Cardiac ventricle fibroblast (primary cell): ENCODE measurements around the gene DAGLB. TPM values are rescaled to one million over a fixed set of nuclear protein-coding genes. Genes with fewer than 3 reads are reported as not detected.

Experiments
- total RNA-seq: library from RNA; depleted of rRNA; stranded (reverse); fragments of >200 nt; gene quantifications from 2 replicates; pipeline ENCODE4 v1.2.3, GENCODE V29; 2015

Gene DAGLB, protein sequence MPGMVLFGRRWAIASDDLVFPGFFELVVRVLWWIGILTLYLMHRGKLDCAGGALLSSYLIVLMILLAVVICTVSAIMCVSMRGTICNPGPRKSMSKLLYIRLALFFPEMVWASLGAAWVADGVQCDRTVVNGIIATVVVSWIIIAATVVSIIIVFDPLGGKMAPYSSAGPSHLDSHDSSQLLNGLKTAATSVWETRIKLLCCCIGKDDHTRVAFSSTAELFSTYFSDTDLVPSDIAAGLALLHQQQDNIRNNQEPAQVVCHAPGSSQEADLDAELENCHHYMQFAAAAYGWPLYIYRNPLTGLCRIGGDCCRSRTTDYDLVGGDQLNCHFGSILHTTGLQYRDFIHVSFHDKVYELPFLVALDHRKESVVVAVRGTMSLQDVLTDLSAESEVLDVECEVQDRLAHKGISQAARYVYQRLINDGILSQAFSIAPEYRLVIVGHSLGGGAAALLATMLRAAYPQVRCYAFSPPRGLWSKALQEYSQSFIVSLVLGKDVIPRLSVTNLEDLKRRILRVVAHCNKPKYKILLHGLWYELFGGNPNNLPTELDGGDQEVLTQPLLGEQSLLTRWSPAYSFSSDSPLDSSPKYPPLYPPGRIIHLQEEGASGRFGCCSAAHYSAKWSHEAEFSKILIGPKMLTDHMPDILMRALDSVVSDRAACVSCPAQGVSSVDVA
- total RNA-seq = 9.0 and 10.0 TPM in 2 replicates

DNA sequence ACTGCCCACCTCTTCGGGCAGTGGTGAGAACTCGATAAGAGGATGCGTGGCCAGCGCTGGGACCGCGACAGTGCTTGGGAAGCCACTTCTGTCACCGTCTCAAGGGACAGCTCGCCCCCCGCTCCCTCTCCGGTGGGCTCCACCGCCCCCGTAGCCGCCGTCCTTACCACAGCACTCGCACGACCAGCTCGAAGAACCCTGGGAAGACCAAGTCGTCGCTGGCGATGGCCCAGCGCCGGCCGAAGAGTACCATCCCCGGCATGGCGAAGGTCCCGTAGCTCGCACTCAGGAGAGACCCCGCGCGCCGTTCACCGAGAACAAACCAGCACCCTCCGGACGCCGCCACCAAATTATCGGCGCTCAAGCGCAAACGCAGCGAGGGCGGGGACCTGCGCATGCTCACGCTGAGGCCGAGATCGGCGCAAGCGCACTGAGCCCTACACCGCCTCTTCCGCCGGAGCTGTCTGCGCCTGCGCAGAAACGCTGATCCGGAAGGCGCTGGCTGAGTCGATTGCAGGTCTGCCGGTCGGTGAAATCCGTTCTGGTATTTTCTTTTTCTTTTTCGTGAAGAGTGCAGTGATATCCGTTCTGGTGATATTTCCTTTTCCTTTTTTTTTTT is at the start of gene DAGLB:
Gene DAGLB, minus strand, starts transcription at position 374 of the 619 bp plus-strand sequence. Its CDS starts 112 bp downstream, at position 262.

Other genes with a start within 250 kb of the DAGLB start
- gene CYTH3, start 175.3 kb downstream of the DAGLB start, total RNA-seq = 56.0 and 62.3 TPM in 2 replicates
- gene FAM220A, start 99.0 kb downstream of the DAGLB start, total RNA-seq = 19.6 and 27.3 TPM in 2 replicates
- gene RAC1, start 73.4 kb downstream of the DAGLB start, total RNA-seq = 102 and 113 TPM in 2 replicates
- 208 TPM in 2 replicates for gene KDELR2, start 36.2 kb upstream of the DAGLB start, total RNA-seq
- gene GRID2IP, start 103.5 kb upstream of the DAGLB start, total RNA-seq = not detected in 2 replicates
- 29.9 and 33.5 TPM in 2 replicates for gene ZDHHC4, start 129.5 kb upstream of the DAGLB start, total RNA-seq
- 15.2 and 18.0 TPM in 2 replicates for gene INTS15, start 142.1 kb upstream of the DAGLB start, total RNA-seq
- 0.73 and 1.1 TPM in 2 replicates for gene ZNF853, start 167.7 kb upstream of the DAGLB start, total RNA-seq
- 11.6 and 12.0 TPM in 2 replicates for gene ZNF316, start 189.4 kb upstream of the DAGLB start, total RNA-seq